Endothelial cell (in vitro differentiated cells): ENCODE measurements around the gene SCNN1B. TPM values are rescaled to one million over a fixed set of nuclear protein-coding genes. Genes with fewer than 3 reads are reported as not detected.

Experiments
- DNase-seq: peaks from one replicate; pipeline ENCODE4 v3.0.0; 2021; ENCODE audit warnings: low spot score
- H3K27ac Mint-ChIP-seq: one replicate; pipeline ENCODE4 v1.8.0; 2021; ENCODE audit warnings: mixed read lengths, inconsistent platforms; ENCODE audit not compliant: unreplicated experiment
- H3K27me3 Mint-ChIP-seq: one replicate; pipeline ENCODE4 v1.8.0; 2021; ENCODE audit warnings: mild to moderate bottlenecking, moderate library complexity, mixed read lengths, inconsistent platforms; ENCODE audit not compliant: unreplicated experiment
- H3K36me3 Mint-ChIP-seq: one replicate; pipeline ENCODE4 v1.8.0; 2021; ENCODE audit warnings: mild to moderate bottlenecking, low read depth, mixed read lengths, inconsistent platforms; ENCODE audit not compliant: unreplicated experiment
- H3K4me1 Mint-ChIP-seq: one replicate; pipeline ENCODE4 v1.8.0; 2021; ENCODE audit warnings: mild to moderate bottlenecking, mixed read lengths, inconsistent platforms; ENCODE audit not compliant: unreplicated experiment
- H3K4me3 Mint-ChIP-seq: one replicate; pipeline ENCODE4 v1.8.0; 2021; ENCODE audit warnings: mild to moderate bottlenecking, mixed read lengths, inconsistent platforms; ENCODE audit not compliant: unreplicated experiment
- H3K9me3 Mint-ChIP-seq: one replicate; pipeline ENCODE4 v1.8.0; 2021; ENCODE audit warnings: mixed read lengths, inconsistent platforms; ENCODE audit not compliant: unreplicated experiment
- total RNA-seq: library from RNA; stranded (reverse); fragmentation: NEBNext Ultra II Directional; extraction: Animal tissue kit (Norgen Biotek cat#: 25700); gene quantifications from one replicate; pipeline ENCODE4 v1.2.1, GENCODE V29; 2021; ENCODE audit not compliant: unreplicated experiment
- TF ChIP-seq, protein P1 (sequence below): fragments of 200-600 bp; sonication (generic); IDR thresholded peaks from one replicate; pipeline ENCODE4 v1.5.0; 2021; ENCODE audit warnings: antibody characterized with exemption; ENCODE audit not compliant: unreplicated experiment

The SCNN1B gene
- total RNA-seq, 1 donor from 2014 or later = not detected

DNA sequence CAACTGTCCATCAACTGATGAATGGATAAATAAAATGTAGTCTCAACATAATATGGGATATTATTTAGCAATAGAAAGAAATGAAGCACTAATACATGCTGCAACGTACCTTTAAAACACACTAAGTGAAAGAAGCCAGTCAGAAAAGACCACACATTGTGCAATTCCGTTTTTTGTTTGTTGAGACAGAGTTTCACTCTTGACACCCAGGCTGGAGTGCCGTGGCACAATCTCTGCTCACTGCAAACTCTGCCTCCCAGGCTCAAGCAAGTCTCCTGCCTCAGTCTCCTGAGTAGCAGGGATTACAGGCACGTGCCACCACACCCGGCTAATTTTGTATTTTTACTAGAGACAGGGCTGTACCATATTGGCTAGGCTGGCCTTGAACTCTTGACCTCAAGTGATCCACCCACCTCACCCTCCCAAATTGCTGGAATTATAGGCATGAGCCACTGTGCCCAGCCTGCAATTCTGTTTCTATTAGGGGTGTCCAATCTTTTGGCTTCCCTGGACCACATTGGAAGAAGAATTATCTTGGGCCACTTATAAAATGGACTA lies 40.1 kb downstream of the SCNN1B start:
- Mint-ChIP-seq H3K4me1 (no peaks in the 10 kb centered on the region), H3K9me3 (no peaks in the 10 kb centered on the region), H3K27me3 (no peaks in the 10 kb centered on the region), H3K4me3 (no peak overlapping the region), H3K27ac (no peak overlapping the region), H3K36me3 (no peaks in the 10 kb centered on the region)
- no peak for DNase-seq
- TF ChIP-seq, protein P1, sequence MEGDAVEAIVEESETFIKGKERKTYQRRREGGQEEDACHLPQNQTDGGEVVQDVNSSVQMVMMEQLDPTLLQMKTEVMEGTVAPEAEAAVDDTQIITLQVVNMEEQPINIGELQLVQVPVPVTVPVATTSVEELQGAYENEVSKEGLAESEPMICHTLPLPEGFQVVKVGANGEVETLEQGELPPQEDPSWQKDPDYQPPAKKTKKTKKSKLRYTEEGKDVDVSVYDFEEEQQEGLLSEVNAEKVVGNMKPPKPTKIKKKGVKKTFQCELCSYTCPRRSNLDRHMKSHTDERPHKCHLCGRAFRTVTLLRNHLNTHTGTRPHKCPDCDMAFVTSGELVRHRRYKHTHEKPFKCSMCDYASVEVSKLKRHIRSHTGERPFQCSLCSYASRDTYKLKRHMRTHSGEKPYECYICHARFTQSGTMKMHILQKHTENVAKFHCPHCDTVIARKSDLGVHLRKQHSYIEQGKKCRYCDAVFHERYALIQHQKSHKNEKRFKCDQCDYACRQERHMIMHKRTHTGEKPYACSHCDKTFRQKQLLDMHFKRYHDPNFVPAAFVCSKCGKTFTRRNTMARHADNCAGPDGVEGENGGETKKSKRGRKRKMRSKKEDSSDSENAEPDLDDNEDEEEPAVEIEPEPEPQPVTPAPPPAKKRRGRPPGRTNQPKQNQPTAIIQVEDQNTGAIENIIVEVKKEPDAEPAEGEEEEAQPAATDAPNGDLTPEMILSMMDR = no peak

DNA sequence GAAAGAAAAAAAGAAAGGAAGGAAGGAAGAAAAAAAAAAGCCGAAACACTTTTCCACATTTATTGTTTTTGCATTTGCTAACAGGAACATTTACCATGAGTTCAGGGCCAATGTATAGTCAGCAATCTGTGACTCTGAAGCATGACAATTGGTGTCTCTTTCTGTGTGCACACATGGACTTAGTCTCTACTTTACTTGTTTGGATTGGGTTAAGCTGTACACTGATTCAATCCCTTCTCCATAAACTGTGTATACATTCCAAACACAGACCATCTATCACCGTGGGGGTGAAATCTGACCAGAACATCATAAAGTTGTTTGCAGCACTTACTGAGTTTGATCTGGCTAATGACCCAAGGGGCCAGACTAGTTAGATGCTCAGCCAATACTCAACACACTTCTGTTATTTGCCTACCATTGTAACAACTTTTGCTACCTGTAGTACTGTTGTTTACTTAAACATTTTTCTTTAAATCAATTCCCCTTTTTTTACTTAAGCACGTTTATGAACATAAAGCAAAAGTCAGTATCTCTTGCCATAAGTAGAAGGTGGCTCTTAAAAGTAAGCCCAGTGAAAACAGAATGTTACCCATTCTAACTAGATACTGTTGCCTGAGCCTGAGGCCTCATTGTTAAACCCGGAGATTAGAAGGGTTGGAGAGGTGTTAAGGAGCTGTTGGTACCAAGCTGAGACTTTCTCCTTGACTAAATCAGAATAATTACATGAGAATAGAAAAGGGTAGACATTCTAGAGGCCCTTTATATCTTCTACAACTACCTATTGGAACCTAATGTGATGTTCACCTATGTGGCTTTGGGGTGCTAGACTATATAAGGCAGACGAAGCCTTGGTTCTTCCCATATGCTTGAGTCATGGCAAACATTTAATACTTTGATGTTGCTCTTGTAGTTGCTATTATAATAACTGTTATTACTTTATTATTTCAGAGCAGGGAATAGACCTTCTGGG lies 41.8 kb downstream of the SCNN1B start:
- H3K27me3 Mint-ChIP-seq = no peaks in the 10 kb centered on the region
- no peak overlapping the region for H3K27ac Mint-ChIP-seq
- H3K36me3 Mint-ChIP-seq = no peaks in the 10 kb centered on the region
- no peaks in the 10 kb centered on the region for H3K9me3 Mint-ChIP-seq
- TF ChIP-seq, protein P1 = no peak
- no peaks in the 10 kb centered on the region for H3K4me1 Mint-ChIP-seq
- H3K4me3 Mint-ChIP-seq = no peak overlapping the region
- no peak for DNase-seq

DNA sequence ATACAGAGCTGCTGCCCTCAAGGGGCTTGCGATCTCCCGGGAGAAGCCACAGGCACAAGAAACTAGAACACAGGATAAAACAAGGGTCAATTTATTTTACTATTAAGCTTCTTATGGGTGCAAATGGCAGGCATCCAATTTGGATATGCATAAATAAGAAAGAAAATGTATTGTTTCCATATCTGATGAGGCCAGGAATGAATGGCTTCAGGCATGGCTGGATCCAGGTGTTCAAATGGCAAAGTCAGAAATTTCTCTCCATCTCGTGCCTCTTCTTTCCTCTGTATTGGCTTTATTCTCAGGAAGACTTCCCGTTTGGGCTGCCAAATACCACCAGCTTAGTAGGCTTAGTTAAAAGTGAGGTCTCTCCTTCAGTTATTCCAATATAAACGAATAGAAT lies 43.1 kb downstream of the SCNN1B start:
- no peaks in the 10 kb centered on the region for H3K4me1 Mint-ChIP-seq
- no peaks in the 10 kb centered on the region for H3K9me3 Mint-ChIP-seq
- no peak overlapping the region for H3K4me3 Mint-ChIP-seq
- no peak for DNase-seq
- no peak overlapping the region for H3K27ac Mint-ChIP-seq
- no peaks in the 10 kb centered on the region for H3K27me3 Mint-ChIP-seq
- H3K36me3 Mint-ChIP-seq = no peaks in the 10 kb centered on the region
- TF ChIP-seq, protein P1 = no peak

DNA sequence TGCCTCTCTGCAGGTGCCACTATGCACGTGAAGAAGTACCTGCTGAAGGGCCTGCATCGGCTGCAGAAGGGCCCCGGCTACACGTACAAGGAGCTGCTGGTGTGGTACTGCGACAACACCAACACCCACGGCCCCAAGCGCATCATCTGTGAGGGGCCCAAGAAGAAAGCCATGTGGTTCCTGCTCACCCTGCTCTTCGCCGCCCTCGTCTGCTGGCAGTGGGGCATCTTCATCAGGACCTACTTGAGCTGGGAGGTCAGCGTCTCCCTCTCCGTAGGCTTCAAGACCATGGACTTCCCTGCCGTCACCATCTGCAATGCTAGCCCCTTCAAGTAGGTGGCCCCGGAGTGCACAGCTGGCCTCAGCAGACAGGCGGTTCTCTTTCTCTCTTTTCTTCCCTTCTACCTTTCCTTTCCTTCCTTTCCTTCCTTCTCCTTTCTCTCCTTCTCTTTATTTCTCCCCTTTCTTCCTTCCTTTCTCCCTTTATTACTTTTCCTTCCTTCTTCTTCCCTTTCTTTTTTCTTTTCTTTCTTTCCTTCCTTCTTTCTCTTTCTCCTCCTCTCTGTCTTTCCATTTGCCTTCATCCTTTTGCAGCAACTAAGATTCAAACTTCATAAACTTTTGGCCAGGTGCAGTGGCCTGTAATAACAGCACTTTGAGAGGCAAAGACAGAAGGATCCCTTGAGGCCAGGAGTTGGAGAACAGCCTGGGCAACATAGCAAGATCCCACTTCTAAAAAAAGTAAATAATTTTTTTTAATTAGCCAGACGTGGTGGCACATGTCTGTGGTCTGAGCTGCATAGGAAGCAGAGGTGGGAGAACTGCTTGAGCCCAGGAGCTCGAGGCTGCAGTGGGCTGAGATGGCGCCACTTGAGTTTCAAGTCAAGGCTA lies 46.7 kb downstream of the SCNN1B start:
- DNase-seq = peak; percentile 7
- Mint-ChIP-seq H3K27ac (no peak overlapping the region), H3K36me3 (peaks cover 4% of the 10 kb centered on the region)

More for the DNA sequence above, 46.7 kb downstream of the SCNN1B start:
- Mint-ChIP-seq H3K4me3 (no peak overlapping the region), H3K9me3 (no peaks in the 10 kb centered on the region), H3K27me3 (no peaks in the 10 kb centered on the region), H3K4me1 (no peaks in the 10 kb centered on the region)
- TF ChIP-seq, protein P1 = no peak
